ENCODE measurements around the gene UBXN4. TPM values are rescaled to one million over a fixed set of nuclear protein-coding genes. Genes with fewer than 3 reads are reported as not detected.

UBXN4 gene
- polyA plus RNA-seq, 2 of the 4 experiments (the other 2 are of a cell fraction) = 70.8 to 129 TPM

GRCh38 chr2:135817951-135818350 is 76.3 kb downstream of the UBXN4 start:
- ChIA-PET CTCF (interaction anchor here (0.6 to 1.0 kb wide), 3 partner anchors 20 to 566 kb away, joined by 3 read pairs; no protein-coding TSS in a partner anchor), POLR2A (no interaction called here)
- FAIRE-seq (no peak), DNase-seq (ENCODE audit: low read depth in 1 of 2, low spot score in 1 of 2) (no peak), ATAC-seq (no peak)
- 27% methylated on average over 4 of the region's 4 CpGs for WGBS (ENCODE audit: missing lambda C conversion rate)
- TF ChIP-seq, protein P1, sequence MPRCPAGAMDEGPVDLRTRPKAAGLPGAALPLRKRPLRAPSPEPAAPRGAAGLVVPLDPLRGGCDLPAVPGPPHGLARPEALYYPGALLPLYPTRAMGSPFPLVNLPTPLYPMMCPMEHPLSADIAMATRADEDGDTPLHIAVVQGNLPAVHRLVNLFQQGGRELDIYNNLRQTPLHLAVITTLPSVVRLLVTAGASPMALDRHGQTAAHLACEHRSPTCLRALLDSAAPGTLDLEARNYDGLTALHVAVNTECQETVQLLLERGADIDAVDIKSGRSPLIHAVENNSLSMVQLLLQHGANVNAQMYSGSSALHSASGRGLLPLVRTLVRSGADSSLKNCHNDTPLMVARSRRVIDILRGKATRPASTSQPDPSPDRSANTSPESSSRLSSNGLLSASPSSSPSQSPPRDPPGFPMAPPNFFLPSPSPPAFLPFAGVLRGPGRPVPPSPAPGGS (IDR thresholded peaks at IDR 0.05) = no peak
- TF ChIP-seq, protein P2, sequence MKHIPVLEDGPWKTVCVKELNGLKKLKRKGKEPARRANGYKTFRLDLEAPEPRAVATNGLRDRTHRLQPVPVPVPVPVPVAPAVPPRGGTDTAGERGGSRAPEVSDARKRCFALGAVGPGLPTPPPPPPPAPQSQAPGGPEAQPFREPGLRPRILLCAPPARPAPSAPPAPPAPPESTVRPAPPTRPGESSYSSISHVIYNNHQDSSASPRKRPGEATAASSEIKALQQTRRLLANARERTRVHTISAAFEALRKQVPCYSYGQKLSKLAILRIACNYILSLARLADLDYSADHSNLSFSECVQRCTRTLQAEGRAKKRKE (CRISPR knock-in tag; IDR thresholded peaks at IDR 0.05; ENCODE audit: low read depth) = no peak
- no peak for TF ChIP-seq NR3C1 (IDR thresholded peaks at IDR 0.05)
- no peak for TF ChIP-seq TFCP2L1 (CRISPR knock-in tag; IDR thresholded peaks at IDR 0.05)
- TF ChIP-seq KDM1A (IDR thresholded peaks at IDR 0.05; ENCODE audit: low read depth) = no peak
- TF ChIP-seq CHD4 (IDR thresholded peaks at IDR 0.05; ENCODE audit: borderline replicate concordance) = no peak
- no peak for TF ChIP-seq POLR2AphosphoS2 (conservative IDR thresholded peaks at IDR 0.05; ENCODE audit: low read length)
- TF ChIP-seq EP300 (IDR thresholded peaks at IDR 0.05) = no peak
- TF ChIP-seq ZNF302 (CRISPR knock-in tag; IDR thresholded peaks at IDR 0.05) = no peak
- TF ChIP-seq ZC3H11A (IDR thresholded peaks at IDR 0.05) = no peak
- TF ChIP-seq, protein P3, sequence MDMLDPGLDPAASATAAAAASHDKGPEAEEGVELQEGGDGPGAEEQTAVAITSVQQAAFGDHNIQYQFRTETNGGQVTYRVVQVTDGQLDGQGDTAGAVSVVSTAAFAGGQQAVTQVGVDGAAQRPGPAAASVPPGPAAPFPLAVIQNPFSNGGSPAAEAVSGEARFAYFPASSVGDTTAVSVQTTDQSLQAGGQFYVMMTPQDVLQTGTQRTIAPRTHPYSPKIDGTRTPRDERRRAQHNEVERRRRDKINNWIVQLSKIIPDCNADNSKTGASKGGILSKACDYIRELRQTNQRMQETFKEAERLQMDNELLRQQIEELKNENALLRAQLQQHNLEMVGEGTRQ (IDR thresholded peaks at IDR 0.05) = no peak
- no peak for TF ChIP-seq HOXA7 (CRISPR knock-in tag; IDR thresholded peaks at IDR 0.05)
- no peak for TF ChIP-seq RFX5 (IDR thresholded peaks at IDR 0.05)
- TF ChIP-seq ZSCAN20 (CRISPR knock-in tag; IDR thresholded peaks at IDR 0.05) = no peak
- no peak for TF ChIP-seq SREBF2 (IDR thresholded peaks at IDR 0.05)
- no peak for TF ChIP-seq BHLHE40 (IDR thresholded peaks at IDR 0.05; ENCODE audit: low read depth, low read length)
- no peak for TF ChIP-seq PHF8 (IDR thresholded peaks at IDR 0.05; ENCODE audit: borderline replicate concordance, low read depth)
- Histone ChIP-seq H3K4me1 (no peaks in the 10 kb centered on the region), H3K9me3 (no peaks in the 10 kb centered on the region), H3K27ac (no peak overlapping the region), H3K4me3 (no peak overlapping the region), H3K4me2 (no peak overlapping the region)

DNA sequence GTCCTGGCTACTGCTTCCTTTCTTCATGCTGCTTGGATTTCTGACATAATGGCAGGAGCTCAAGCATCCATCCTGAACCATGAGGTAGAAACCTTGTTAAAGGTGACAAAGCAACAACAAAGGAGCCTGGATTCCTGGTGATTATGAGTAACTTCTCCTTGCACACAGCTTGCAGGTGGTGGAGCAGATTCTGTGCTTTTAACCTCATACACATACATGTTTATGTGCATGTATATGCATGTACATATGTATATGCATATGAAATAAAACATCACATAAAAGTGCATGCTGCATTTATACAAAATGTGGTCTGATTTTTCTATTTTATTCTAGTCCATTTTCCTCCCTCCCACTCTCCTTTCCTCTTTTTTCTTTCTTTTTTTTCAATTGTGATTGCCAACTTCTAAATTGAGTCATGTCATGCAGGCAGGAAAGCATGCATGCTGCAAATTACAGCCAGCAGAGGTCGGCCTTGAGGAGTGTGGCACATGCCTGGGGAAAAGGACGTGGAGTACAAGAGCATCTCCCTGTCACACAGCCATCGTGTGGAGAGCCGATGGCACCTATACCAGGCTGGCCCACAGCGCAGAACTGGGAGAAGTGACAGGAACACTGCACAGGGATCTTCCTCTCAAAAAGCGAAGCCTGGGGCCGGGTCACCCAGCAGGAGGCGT is 77.4 kb downstream of the UBXN4 start:
- CTCF ChIA-PET = interaction anchor here (0.6 to 1.1 kb wide), 2 partner anchors 17 to 558 kb away, joined by 3 to 4 read pairs; no protein-coding TSS in a partner anchor
- no peak overlapping the region for H3K4me2 ChIP-seq

More for the DNA sequence above, 77.4 kb downstream of the UBXN4 start:
- FAIRE-seq (no peak), ATAC-seq (peak; percentile 76 to 91), DNase-seq (ENCODE audit: low read depth in 1 of 2, low spot score in 1 of 2) (peak; percentile 18 to 47)
- no peak overlapping the region for H3K27ac ChIP-seq
- no peak overlapping the region for H3K4me3 ChIP-seq
- POLR2A ChIA-PET = no interaction called here
- H3K9me3 ChIP-seq = no peaks in the 10 kb centered on the region
- TF ChIP-seq RAD21 (conservative IDR thresholded peaks at IDR 0.05 in 1 of 2, IDR thresholded peaks at IDR 0.05 in 1 of 2) = peak; percentile 16 to 40; a peak in 3 of 5 replicates
- 0 out of 2 replicates have a peak, but pooled peaks have one; percentile 38 for TF ChIP-seq MAX (IDR thresholded peaks at IDR 0.05)
- peak; percentile 34; the same call in 2 of the 3 replicates for TF ChIP-seq SMC3 (IDR thresholded peaks at IDR 0.05)
- TF ChIP-seq, protein P4, sequence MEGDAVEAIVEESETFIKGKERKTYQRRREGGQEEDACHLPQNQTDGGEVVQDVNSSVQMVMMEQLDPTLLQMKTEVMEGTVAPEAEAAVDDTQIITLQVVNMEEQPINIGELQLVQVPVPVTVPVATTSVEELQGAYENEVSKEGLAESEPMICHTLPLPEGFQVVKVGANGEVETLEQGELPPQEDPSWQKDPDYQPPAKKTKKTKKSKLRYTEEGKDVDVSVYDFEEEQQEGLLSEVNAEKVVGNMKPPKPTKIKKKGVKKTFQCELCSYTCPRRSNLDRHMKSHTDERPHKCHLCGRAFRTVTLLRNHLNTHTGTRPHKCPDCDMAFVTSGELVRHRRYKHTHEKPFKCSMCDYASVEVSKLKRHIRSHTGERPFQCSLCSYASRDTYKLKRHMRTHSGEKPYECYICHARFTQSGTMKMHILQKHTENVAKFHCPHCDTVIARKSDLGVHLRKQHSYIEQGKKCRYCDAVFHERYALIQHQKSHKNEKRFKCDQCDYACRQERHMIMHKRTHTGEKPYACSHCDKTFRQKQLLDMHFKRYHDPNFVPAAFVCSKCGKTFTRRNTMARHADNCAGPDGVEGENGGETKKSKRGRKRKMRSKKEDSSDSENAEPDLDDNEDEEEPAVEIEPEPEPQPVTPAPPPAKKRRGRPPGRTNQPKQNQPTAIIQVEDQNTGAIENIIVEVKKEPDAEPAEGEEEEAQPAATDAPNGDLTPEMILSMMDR (IDR thresholded peaks at IDR 0.05) = peak; percentile 39
- TF ChIP-seq, protein P2 (CRISPR knock-in tag; IDR thresholded peaks at IDR 0.05; ENCODE audit: low read depth) = no peak
- TF ChIP-seq HOXB5 (CRISPR knock-in tag; IDR thresholded peaks at IDR 0.05) = no peak
- TF ChIP-seq RFX5 (IDR thresholded peaks at IDR 0.05) = no peak
- TF ChIP-seq NR3C1 (IDR thresholded peaks at IDR 0.05) = no peak
- H3K4me1 ChIP-seq = no peaks in the 10 kb centered on the region
- 46% methylated on average over 8 of the region's 8 CpGs for WGBS (ENCODE audit: missing lambda C conversion rate)
